ENCODE results near the gene RBM28. TPM values are rescaled to one million over a fixed set of nuclear protein-coding genes. Genes with fewer than 3 reads are reported as not detected.

RBM28 gene
- total RNA-seq (2014; rRNA removed; shearing (Covaris generic)), result 4.5 and 18.5 TPM in 2 replicates

- peak; percentile 90 for DNase-seq (ENCODE audit: low read depth)
Observed at GRCh38 chr7:128343554-128344430, at the start of gene RBM28. Gene RBM28, minus strand, starts transcription at chr7:128343908. Its CDS starts 115 bp downstream, at chr7:128343793.

GRCh38 chr7:128392446-128393327 is 49.0 kb upstream of the RBM28 start:
- DNase-seq (ENCODE audit: low read depth), result no peak

- no peak for DNase-seq (ENCODE audit: low read depth)
Observed at GRCh38 chr7:128391805-128392204, 48.1 kb upstream of the RBM28 start.

- no peak for DNase-seq (ENCODE audit: low read depth)
Observed at GRCh38 chr7:128390871-128391565, 47.3 kb upstream of the RBM28 start.

GRCh38 chr7:128389618-128390329 is 46.1 kb upstream of the RBM28 start:
- DNase-seq (ENCODE audit: low read depth), result no peak

- DNase-seq (ENCODE audit: low read depth), result no peak
Observed at GRCh38 chr7:128389085-128389617, 45.4 kb upstream of the RBM28 start.

- DNase-seq (ENCODE audit: low read depth), result no peak
Observed at GRCh38 chr7:128388145-128388485, 44.4 kb upstream of the RBM28 start.

- peak; percentile 68 for DNase-seq (ENCODE audit: low read depth)
Observed at GRCh38 chr7:128387216-128388144, 43.8 kb upstream of the RBM28 start.

GRCh38 chr7:128385988-128386925 is 42.5 kb upstream of the RBM28 start:
- no peak for DNase-seq (ENCODE audit: low read depth)

- DNase-seq (ENCODE audit: low read depth), result no peak
Observed at GRCh38 chr7:128384726-128385125, 41.0 kb upstream of the RBM28 start.

- DNase-seq (ENCODE audit: low read depth), result no peak
Observed at GRCh38 chr7:128383776-128384175, 40.1 kb upstream of the RBM28 start.

GRCh38 chr7:128381161-128381821 is 37.6 kb upstream of the RBM28 start:
- no peak for DNase-seq (ENCODE audit: low read depth)

- DNase-seq (ENCODE audit: low read depth), result no peak
Observed at GRCh38 chr7:128380483-128381106, 36.9 kb upstream of the RBM28 start.

GRCh38 chr7:128379900-128380479 is 36.3 kb upstream of the RBM28 start:
- DNase-seq (ENCODE audit: low read depth), result no peak

- no peak for DNase-seq (ENCODE audit: low read depth)
Observed at GRCh38 chr7:128378637-128379036, 34.9 kb upstream of the RBM28 start.

- DNase-seq (ENCODE audit: low read depth), result no peak
Observed at GRCh38 chr7:128376077-128376476, 32.4 kb upstream of the RBM28 start.

- DNase-seq (ENCODE audit: low read depth), result no peak
Observed at GRCh38 chr7:128374041-128374440, 30.3 kb upstream of the RBM28 start.

All from M059J (cell line).